Central memory CD8-positive, alpha-beta T cell (primary cell): ENCODE measurements around the gene SP110.

ENCODE experiments used
- ATAC-seq: fragments of 150-1000 bp; cut with Tn5 transposase; replicated peaks from 2 replicates; pipeline ENCODE4 v1.10.0; 2022; ENCODE audit warnings: mild to moderate bottlenecking, moderate FRiP score, moderate number of reproducible peaks; ENCODE audit not compliant: poor library complexity, severe bottlenecking; ENCODE audit errors: extremely low read depth
- DNase-seq, 2 donors: peaks; one replicate each; pipeline ENCODE4 v3.0.0; 2021; ENCODE audit warnings: low spot score in 2 of 2
- H3K27ac Mint-ChIP-seq: one replicate; pipeline ENCODE4 v1.8.0; 2022; ENCODE audit warnings: low read depth, mild to moderate bottlenecking, moderate library complexity, mixed read lengths
- H3K27me3 Mint-ChIP-seq: one replicate; pipeline ENCODE4 v1.8.0; 2022; ENCODE audit warnings: mixed read lengths
- H3K36me3 Mint-ChIP-seq: one replicate; pipeline ENCODE4 v1.8.0; 2022; ENCODE audit warnings: mild to moderate bottlenecking, moderate library complexity, mixed read lengths; ENCODE audit not compliant: insufficient read depth
- H3K4me1 Mint-ChIP-seq: one replicate; pipeline ENCODE4 v1.8.0; 2022; ENCODE audit warnings: mixed read lengths
- H3K4me3 Mint-ChIP-seq: one replicate; pipeline ENCODE4 v1.8.0; 2022; ENCODE audit warnings: mild to moderate bottlenecking, moderate library complexity, mixed read lengths
- H3K9me3 Mint-ChIP-seq: one replicate; pipeline ENCODE4 v1.8.0; 2022; ENCODE audit warnings: mixed read lengths

SP110 gene

GRCh38 chr2:230156782-230157699 lies 62.7 kb downstream of the SP110 start:
- no peak overlapping the region for H3K4me3 Mint-ChIP-seq
- no peak overlapping the region for H3K27ac Mint-ChIP-seq
- peaks cover 6% of the 10 kb centered on the region for H3K4me1 Mint-ChIP-seq
- no peaks in the 10 kb centered on the region for H3K27me3 Mint-ChIP-seq
- no peak for DNase-seq
- no peaks in the 10 kb centered on the region for H3K36me3 Mint-ChIP-seq
- H3K9me3 Mint-ChIP-seq: peaks cover 5% of the 10 kb centered on the region
- no peak for ATAC-seq

- no peak for DNase-seq
- Mint-ChIP-seq H3K36me3 (no peaks in the 10 kb centered on the region), H3K4me3 (no peak overlapping the region), H3K27me3 (no peaks in the 10 kb centered on the region), H3K4me1 (peaks cover 5% of the 10 kb centered on the region), H3K9me3 (peaks cover 5% of the 10 kb centered on the region), H3K27ac (no peak overlapping the region)
- ATAC-seq: no peak
Measured at GRCh38 chr2:230155359-230155758, 64.4 kb downstream of the SP110 start.

DNA sequence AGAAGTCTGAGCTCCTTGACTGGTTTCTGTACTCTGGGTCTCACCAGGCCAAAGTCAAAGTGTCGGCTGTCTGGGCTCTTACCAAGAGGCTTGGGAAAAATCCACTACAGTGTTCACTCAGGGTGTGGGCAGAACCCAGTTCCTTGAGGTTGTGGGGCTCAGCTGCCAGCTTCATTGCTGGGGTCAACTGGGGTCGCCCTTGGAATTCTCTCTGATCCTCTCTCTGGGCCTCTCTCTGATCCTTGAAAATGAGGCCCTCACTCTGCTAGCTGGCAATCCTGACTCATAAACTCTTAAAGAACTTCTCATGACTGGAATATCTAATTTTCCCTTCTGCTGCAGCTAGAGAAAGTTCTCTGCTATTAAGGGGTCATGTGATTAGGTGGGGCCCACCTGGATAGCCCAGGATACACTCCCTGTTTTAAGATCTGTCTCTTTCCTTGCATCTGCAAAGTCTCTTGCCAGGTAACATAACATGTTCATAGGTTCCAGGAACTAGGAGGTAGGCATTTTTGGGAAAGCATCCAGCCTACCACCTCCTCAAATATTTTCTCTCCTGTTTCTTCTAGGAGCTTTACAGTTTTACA lies 66.3 kb downstream of the SP110 start:
- peaks cover 5% of the 10 kb centered on the region for H3K9me3 Mint-ChIP-seq

GRCh38 chr2:230152334-230152733 lies 67.5 kb downstream of the SP110 start:
- H3K36me3 Mint-ChIP-seq: no peaks in the 10 kb centered on the region
- H3K27me3 Mint-ChIP-seq: no peaks in the 10 kb centered on the region
- no peak for DNase-seq
- no peak overlapping the region for H3K4me3 Mint-ChIP-seq
- ATAC-seq: no peak
- peaks cover 5% of the 10 kb centered on the region for H3K9me3 Mint-ChIP-seq
- H3K4me1 Mint-ChIP-seq: no peaks in the 10 kb centered on the region
- no peak overlapping the region for H3K27ac Mint-ChIP-seq

More for the DNA sequence above, 66.3 kb downstream of the SP110 start:
- Mint-ChIP-seq H3K4me1 (no peaks in the 10 kb centered on the region), H3K36me3 (no peaks in the 10 kb centered on the region), H3K4me3 (no peak overlapping the region), H3K27me3 (no peaks in the 10 kb centered on the region), H3K27ac (no peak overlapping the region)
- ATAC-seq: no peak
- no peak for DNase-seq

DNA sequence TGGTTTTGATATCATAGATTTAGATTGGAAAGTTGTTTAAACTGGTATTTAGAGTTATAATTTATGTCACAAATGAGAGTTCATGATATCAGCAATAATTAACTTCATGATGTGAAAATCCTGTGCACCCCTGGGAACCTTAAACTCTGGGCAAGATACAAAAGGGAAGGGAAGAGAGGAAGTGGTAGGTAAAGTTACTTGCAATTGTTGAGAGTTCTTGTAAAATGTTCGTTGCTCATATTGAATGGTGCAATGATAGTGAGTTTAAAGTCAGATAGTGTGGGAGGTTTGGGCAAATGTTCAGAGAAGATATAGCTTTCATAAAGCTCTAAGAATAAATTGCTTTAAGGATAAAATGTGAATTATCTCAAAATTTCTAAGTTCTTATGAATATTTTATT lies 75.4 kb downstream of the SP110 start:
- Mint-ChIP-seq H3K36me3 (no peaks in the 10 kb centered on the region), H3K4me3 (no peak overlapping the region), H3K9me3 (peaks cover 7% of the 10 kb centered on the region), H3K27me3 (peaks cover 21% of the 10 kb centered on the region), H3K27ac (no peak overlapping the region), H3K4me1 (no peaks in the 10 kb centered on the region)
- DNase-seq (no peak), ATAC-seq (no peak)

DNA sequence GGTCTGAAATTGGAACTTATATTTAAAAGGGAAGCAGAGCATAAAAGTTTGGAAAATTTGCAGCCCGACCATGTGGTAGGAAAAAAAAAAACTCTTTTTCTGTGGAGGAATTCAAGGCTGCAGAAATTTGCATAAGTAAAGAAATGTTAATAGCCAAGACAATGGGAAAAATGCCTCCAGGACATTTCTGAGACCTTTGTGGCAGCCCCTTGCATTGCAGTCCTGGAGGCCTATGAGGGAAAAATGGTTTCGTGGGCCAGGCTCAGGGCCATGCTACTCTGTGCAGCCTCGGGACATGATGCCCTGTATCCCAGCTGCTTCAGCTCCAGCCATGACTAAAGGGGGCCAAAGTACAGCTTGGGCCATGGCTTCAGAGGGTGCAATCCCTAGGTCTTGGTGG lies 79.1 kb downstream of the SP110 start:
- Mint-ChIP-seq H3K27ac (no peak overlapping the region), H3K9me3 (peaks cover 7% of the 10 kb centered on the region)
- no peak for ATAC-seq

DNA sequence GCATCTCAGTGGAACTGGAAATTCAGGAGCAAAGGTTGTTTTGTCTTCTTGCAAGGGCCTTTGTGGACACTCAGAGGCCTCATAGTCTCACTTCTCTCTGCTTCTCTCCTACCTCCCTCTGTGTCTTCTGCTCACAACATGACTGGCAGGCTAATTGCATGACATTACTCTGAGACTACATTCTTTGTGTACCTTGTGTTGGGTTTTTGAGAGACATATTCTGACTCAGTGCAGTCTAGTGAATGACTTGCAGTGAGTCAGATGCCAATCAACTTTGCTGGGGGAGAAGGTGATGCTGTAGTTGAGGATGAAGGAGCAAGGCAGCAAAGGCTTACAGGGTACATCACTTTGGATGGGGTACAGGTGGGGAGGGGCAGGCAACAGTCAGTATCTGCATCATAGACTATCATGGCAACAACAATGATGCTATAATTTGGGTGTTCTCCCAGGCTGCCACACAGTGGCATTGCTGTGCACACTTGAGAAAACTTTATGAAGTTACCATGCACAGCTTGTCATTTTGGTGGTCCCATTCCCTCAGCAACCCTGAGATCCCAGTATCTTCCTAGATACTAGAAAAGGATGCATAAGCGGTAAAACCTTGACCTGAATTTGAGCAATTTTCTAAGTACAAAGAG lies 81.8 kb downstream of the SP110 start:
- H3K27ac Mint-ChIP-seq: no peak overlapping the region
- H3K27me3 Mint-ChIP-seq: peaks cover 21% of the 10 kb centered on the region
- no peak for ATAC-seq
- H3K36me3 Mint-ChIP-seq: no peaks in the 10 kb centered on the region
- DNase-seq: no peak
- no peaks in the 10 kb centered on the region for H3K4me1 Mint-ChIP-seq
- H3K4me3 Mint-ChIP-seq: no peak overlapping the region
- H3K9me3 Mint-ChIP-seq: peaks cover 7% of the 10 kb centered on the region

More for the DNA sequence above, 79.1 kb downstream of the SP110 start:
- no peaks in the 10 kb centered on the region for H3K4me1 Mint-ChIP-seq
- no peak for DNase-seq
- H3K36me3 Mint-ChIP-seq: no peaks in the 10 kb centered on the region
- peaks cover 21% of the 10 kb centered on the region for H3K27me3 Mint-ChIP-seq
- no peak overlapping the region for H3K4me3 Mint-ChIP-seq

DNA sequence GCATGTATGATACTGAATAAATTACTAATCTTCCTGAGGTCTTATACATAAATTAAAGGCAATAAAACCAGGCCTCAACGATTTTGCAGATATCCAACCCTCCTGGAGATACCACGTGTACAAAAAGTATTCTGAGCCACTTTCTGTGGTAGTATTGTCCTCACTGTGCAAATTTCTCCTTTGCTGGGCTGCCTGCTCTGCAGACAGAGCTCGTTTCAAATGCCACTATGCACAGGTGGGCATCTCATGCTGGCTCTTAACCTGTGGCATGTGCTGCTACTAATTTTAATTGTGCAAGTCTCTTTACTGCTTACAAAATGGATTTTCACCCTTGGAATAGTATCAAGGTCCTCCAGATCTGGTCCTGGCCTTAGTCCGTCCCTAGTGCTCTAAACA lies 84.7 kb downstream of the SP110 start:
- DNase-seq (no peak), ATAC-seq (no peak)
- Mint-ChIP-seq H3K4me3 (no peak overlapping the region), H3K9me3 (peaks cover 3% of the 10 kb centered on the region), H3K27me3 (peaks cover 21% of the 10 kb centered on the region), H3K27ac (no peak overlapping the region), H3K4me1 (no peaks in the 10 kb centered on the region), H3K36me3 (no peaks in the 10 kb centered on the region)

DNA sequence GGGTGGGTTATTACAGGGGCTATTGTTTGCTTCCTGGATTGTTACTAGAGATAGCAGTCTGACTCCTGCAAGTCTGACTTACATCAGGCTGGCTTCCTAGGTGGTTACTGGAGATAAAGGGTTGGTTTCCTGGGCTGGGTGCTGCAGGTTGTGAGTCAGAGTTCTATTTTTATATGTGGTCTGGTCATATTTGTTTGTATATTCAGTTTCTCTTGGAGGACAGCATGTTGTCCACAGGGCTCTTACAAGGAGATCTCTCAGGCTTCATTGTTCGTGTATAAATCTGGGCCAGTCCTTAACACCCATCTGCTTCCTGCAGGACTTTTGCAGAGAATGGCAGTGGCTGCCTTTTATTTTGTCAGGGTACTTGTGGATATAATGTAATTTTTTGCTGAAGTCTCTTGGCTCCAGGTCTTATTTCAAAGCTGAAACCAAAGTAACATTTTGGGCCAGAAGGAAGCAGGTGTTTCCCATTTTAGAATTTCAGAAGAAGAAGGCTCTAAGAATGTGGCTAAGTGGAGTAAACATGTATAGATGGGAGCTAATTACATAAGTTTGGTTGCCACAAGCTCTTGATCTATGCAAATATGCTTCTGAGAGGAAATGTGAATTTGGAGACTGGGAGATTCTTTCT lies 85.2 kb downstream of the SP110 start:
- no peaks in the 10 kb centered on the region for H3K36me3 Mint-ChIP-seq
- H3K9me3 Mint-ChIP-seq: no peaks in the 10 kb centered on the region
- DNase-seq (no peak), ATAC-seq (no peak)
- no peak overlapping the region for H3K27ac Mint-ChIP-seq
- H3K4me3 Mint-ChIP-seq: no peak overlapping the region
- H3K4me1 Mint-ChIP-seq: no peaks in the 10 kb centered on the region
- H3K27me3 Mint-ChIP-seq: peaks cover 16% of the 10 kb centered on the region

GRCh38 chr2:230131366-230131765 lies 88.4 kb downstream of the SP110 start:
- ATAC-seq: no peak
- DNase-seq: no peak
- Mint-ChIP-seq H3K9me3 (no peaks in the 10 kb centered on the region), H3K27ac (no peak overlapping the region), H3K4me3 (no peak overlapping the region), H3K4me1 (no peaks in the 10 kb centered on the region), H3K27me3 (peaks cover 16% of the 10 kb centered on the region), H3K36me3 (no peaks in the 10 kb centered on the region)

GRCh38 chr2:230130668-230131364 lies 89.0 kb downstream of the SP110 start:
- H3K9me3 Mint-ChIP-seq: no peaks in the 10 kb centered on the region
- H3K27me3 Mint-ChIP-seq: peaks cover 16% of the 10 kb centered on the region
- H3K27ac Mint-ChIP-seq: no peak overlapping the region
- H3K36me3 Mint-ChIP-seq: no peaks in the 10 kb centered on the region
- no peak overlapping the region for H3K4me3 Mint-ChIP-seq
- no peaks in the 10 kb centered on the region for H3K4me1 Mint-ChIP-seq
- DNase-seq (no peak), ATAC-seq (no peak)

DNA sequence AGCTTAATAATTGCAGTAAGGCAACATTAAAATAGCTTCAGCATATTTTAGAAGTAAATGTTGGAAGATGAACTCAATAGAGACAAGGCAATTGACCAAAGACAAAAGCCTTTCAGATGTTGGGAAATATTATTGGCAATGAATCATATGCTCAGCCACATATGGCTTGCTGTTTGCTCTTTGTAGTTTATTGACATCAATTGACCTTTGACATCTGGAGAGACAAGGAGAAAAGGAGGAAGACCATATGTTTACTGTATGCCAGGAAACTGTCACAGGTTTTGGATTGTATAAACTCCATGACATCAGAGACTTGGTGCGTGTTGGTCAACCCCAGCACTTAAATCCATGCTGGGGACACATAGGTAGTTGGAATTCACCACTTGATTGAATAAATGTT lies 90.4 kb downstream of the SP110 start:
- Mint-ChIP-seq H3K36me3 (no peaks in the 10 kb centered on the region), H3K27ac (no peak overlapping the region)
- DNase-seq: no peak

More for the DNA sequence above, 90.4 kb downstream of the SP110 start:
- H3K9me3 Mint-ChIP-seq: no peaks in the 10 kb centered on the region
- peaks cover 16% of the 10 kb centered on the region for H3K27me3 Mint-ChIP-seq
- peaks cover 13% of the 10 kb centered on the region for H3K4me1 Mint-ChIP-seq
- no peak overlapping the region for H3K4me3 Mint-ChIP-seq
- ATAC-seq: no peak
